A172 (cell line): ENCODE measurements around the gene RUNX2. TPM values are rescaled to one million over a fixed set of nuclear protein-coding genes. Genes with fewer than 3 reads are reported as not detected.

Source experiments
- DNase-seq: peaks from one replicate; pipeline ENCODE4 v3.0.0-alpha.2; 2015; ENCODE audit warnings: low spot score
- total RNA-seq: library from RNA; depleted of rRNA; stranded (reverse); fragments of >200 nt; shearing (Covaris generic); gene quantifications from 2 replicates; pipeline ENCODE4 v1.2.3, GENCODE V29; 2014

Gene RUNX2
- total RNA-seq, 1 experiment from 2014 or later: 1.1 TPM

DNA sequence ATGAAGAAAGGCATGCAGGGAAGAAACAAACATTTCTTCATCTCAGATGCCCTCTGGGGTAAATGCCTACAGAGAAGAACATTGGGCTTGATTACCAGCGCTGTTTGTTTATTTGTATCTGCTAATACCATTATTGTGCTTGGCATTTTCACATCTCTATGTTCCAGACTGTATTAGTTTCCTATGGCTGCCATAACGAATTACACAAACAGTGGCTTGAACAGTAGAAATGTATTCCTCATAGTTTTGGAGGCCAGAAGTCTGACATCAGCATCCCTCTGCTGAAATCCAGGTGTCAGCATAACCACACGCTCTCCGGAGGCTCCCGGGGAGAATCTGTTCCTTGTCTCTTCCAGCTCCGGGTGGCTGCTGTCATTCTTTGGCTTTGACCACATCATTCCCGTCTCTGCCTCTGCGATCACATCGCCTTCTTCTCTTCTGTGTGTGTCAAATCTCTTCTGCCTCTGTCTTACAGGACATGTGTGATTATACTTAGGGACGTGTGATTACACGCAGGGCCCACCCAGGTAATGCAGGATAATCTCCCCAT lies 291.2 kb downstream of the RUNX2 start:
- no peak for DNase-seq

GRCh38 chr6:45619994-45620471 lies 291.9 kb downstream of the RUNX2 start:
- no peak for DNase-seq

- DNase-seq: no peak
Observed at GRCh38 chr6:45624228-45624627, 296.1 kb downstream of the RUNX2 start.

GRCh38 chr6:45625191-45625664 lies 297.1 kb downstream of the RUNX2 start:
- DNase-seq: peak; percentile 43

DNA sequence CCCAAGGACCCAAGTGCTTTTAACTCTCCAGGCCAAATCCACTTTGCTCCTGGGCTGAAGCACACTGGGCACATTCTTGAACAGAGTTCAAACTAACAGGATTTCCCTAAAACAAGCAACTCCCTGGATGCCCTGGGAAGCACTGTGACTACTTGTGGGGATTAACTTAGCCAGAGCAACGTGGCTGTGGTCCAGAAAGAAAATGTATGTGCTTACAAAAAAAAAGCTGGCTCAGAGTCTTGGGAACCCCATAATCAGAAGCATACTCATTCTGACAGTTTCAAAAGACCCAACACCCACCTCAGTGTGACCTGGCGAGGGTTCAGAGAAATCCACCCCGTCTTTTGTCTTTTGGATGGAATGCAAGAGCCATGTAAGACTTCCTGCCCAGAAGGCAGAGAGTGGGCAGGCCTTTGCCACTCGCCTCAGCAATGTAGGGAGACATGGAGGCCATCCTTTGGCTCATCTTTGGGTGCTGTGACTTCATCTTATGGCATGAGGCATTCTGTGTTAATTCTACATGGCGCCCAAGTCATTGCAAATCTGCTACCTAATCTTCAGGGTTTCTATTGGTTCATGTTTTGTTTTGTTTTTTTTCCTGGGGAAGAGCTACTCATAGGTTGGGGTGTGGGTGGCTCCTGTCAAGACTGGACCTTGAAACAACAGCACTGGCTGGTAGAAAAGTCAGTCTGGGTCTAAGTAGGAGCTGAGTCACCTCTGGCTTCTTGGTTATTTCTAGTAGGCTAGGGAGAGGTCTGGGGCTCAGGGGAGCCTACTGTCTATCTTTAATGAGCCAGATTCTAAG lies 298.2 kb downstream of the RUNX2 start:
- DNase-seq: peak; percentile 79

- DNase-seq: no peak
Observed at GRCh38 chr6:45630314-45630713, 302.2 kb downstream of the RUNX2 start.

DNA sequence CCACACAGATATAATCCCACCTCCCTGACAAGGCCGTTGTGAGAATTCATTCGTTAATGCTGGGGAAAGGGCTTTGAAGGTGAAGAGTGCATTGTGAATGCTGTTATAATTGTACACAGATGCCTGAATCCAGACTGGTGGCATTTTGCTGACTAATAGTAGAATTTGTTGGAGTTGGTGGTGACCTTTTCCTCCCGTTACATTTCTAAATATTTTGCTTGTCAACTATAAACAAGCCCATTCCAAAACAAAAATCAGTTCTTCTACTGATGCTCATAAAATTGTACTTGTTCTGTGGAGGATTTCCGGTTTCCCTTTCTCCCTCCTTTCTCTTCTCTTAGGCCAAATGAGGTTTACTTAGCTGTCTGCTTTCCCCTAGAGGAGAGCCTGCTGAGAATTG lies 302.7 kb downstream of the RUNX2 start:
- no peak for DNase-seq

- DNase-seq: no peak
Observed at GRCh38 chr6:45631396-45631795, 303.3 kb downstream of the RUNX2 start.

DNA sequence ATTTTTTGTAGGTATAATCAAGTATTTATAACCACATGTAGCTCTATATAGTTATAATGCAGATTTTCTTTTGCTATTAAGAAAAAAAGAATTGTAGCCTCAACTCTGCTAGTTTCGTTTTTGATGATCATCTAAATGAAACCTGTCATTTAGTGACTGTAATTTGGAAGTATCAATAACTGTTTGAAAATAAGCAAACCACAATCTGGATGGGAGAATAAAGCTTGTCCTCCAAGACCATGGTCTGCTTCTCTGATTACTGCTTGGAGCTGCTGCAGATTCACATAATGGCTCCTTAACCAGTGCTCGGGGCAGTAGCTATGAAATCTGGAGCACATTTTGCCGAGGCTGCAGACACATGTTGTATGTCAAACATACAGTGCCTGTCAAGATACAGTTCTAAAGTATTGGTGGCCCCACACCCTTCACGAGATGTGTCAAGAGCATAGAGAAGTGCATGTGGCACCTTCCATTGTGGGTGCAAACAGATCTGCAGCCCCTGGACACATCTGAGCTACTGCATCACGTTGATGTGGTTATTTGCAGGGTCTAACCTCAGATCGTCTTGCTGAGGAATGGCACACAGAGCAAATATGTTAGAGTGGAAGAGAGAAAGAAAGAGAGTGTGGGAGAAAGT lies 305.3 kb downstream of the RUNX2 start:
- DNase-seq: no peak

DNA sequence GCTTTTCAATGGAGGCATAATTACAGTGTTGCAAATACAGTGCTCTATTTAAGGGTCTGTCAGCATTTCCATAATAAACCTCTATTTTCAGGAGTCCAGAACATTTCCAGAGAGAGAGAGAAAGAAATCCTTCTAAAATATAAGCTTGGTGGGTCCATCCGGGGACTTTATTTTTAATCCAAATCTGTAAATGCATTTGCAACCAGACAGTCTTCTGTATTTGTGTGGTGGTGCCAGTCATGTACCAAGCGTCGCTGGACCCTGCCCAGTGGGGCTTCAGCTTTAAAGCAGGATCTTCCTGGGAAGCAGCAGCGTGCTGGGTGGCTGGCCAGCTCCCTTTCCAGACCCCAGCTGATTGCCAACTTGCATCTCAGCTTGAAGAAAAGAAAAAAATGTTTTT lies 306.1 kb downstream of the RUNX2 start:
- DNase-seq: no peak

- DNase-seq: no peak
Observed at GRCh38 chr6:45635284-45635867, 307.2 kb downstream of the RUNX2 start.

DNA sequence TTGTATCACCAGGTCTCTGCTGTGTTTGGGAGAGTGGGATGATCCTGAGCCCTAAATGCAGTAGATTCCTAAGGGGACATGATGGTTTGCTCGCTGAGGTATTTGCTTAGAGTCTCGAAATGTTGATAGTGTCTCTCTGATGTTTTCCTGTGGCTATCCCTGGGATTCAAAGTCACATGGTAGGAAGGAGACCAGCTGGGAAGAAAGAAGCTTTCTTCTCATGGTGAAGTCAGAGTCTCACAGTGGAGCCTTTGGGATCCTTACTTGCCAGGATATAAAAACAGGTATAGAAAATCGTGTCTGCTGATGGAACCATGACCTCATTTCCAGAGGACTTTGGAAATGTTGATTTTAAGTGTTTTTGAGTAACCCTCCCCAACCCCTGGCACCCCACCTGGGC lies 308.9 kb downstream of the RUNX2 start:
- no peak for DNase-seq

DNA sequence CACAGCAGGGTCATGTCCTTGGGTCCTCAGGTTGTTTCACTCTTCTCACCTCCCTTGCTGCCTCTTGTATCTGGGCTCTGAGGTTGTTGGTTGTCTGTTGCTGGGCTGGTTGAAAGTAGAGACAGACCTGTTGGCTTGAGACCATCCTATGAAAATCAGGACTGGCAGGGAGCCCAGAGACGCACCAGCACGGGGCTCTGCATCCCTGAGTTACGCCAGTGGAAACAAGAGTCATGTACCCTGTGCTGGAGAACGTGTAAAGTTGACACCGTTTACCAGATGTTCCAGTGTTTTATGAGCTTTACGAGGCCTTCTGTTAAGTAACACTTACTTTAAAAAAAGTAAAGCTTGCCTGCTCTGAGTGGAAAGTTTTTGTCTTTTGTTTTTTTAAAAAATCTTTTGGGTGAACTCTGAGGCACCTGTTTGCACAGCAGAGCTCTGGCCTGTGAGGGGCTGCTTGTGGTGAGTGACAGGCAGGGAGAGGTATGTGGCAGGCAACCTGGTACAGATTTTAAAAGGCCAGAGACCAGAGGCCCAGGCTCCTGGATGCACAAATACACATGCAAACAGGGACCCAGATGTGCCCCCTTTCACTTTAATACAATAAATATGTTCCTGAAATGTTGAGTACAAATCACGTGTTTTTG lies 309.6 kb downstream of the RUNX2 start:
- DNase-seq: no peak

DNA sequence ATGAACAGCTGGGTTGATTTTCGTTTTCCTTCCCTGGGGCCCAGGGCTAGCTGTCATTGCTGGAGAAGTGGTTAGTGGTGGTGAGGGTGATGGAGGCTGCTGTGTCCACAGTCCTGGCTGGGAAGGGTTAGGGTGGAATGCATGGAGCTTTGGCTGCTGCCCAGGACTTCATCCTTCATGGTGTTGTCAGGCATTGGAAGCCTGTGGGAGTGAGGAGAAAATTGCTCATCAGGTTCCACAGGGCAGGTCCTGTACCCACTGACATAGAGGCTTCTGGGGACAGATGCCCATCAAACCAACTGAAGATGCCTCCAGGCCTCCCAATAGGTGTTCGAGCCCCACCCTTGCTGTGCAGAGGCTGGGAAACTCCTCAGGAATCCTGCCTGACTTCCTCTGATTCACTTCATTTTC lies 312.0 kb downstream of the RUNX2 start:
- no peak for DNase-seq

GRCh38 chr6:45640811-45641210 lies 312.7 kb downstream of the RUNX2 start:
- no peak for DNase-seq

DNA sequence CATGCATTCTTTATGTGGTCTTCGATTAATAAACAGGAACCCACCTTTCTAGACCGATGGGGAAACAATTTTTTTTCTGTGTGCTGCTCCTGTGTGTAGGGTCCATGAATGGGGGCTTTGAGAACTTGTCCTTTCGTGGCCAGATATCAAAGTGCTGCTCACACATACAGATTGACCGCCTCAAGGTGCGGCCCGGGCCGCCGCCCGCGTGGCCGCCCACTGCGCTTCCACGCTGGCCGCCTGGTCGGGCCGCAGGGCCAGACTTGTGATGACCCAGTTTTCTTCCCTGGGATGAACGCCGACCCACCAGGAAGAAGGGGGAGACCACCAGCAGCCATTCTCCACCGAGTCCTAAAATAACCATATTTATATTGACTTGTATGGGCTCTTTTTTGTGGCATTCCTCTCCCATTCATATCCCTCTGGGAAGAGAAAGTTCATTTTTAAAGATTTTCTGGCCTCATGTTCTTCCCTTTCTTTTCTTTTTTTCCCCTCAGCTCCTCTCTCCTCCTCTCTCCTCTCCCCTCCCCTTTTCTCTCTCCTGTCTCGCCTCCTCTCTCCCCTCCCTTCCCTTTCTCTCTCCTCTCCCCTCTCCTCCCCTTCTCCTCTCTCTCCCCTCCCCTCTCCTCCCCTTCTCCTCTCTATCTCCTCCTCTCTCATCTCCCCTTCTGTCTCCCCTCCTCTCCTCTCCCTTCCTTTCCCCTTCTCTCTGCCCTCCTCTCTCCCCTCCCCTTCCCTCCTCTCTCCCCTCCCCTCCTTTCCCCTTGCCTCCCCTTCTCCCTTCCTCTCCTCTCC lies 314.4 kb downstream of the RUNX2 start:
- DNase-seq: no peak

GRCh38 chr6:45643126-45643525 lies 315.0 kb downstream of the RUNX2 start:
- no peak for DNase-seq

DNA sequence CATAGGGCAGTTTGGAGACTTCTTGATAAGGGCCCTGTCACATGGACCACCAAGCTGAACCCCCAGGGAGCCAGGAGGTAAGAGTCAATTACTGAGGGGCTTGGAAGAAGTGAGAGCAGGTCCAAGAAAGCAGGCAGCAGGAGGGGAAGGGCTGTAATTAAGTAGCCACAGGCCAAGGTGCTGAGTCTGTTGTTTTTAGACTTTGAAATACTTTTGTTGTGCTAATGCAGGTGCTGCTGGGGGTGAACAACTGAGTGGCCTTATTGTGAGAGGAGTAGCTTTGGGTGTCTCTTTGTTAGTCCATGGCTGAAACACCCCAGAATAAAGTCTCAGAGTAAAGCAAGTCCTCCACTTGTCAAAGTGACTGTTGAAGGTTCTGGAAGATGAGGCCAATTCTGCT lies 316.6 kb downstream of the RUNX2 start:
- DNase-seq: no peak

- no peak for DNase-seq
Observed at GRCh38 chr6:45645302-45645701, 317.2 kb downstream of the RUNX2 start.

DNA sequence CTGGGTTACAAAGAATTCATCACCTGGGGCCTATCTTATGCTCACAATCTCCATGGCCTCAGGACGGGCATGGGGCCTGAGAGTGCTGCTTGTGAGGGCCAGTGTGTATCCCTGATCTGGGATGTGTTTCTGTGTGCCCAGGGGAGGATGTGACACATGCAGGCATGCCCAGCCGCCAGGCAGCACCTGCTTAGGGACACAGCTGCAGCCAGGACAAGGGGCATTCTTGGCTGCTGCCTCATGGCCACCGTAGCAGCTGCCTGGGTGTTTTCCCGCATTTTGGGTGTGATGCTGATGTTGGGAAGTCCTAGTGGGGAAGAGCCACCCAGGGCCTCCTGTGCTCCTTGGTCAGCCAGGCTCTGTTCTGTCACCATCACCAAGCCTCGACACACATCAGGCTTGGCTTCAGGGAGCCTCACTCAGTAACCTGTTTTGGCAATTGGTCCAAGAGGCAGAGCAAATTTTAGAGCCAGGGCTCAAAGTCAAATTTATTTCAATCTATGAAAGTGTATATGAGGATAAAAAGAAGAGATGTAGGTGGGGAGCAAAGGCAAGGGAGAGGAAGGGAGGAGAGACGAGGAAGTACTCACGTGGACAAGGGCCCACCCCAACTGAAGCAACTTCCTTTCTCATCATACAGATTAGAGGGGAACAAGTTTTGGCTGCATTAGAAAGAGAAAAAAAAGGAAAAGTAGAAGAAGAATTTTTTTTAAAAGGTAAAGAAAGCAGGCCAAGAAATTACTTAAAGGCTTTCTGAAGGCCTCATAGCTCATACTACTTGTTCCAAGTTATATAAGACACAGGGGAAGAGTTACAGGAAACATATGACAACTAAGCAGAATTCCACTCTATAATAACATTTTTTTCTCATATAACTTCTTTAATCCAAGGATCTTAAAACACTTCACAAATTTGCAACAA lies 319.5 kb downstream of the RUNX2 start:
- peak; percentile 53 for DNase-seq
